Mesenteric fat pad (tissue), 1 donor: ENCODE data around the gene SNX27. TPM values are rescaled to one million over a fixed set of nuclear protein-coding genes. Genes with fewer than 3 reads are reported as not detected.
"Not testable (repeated sequence)": the region's sequence is repeated elsewhere in the genome, so short reads cannot be mapped to it uniquely, and the experiment has no call there.

Experiments used
- DNase-seq: peaks from one replicate; pipeline ENCODE4 v3.0.0-alpha.2; 2020; ENCODE audit warnings: low spot score
- total RNA-seq: library from RNA; stranded (reverse); fragmentation: NEBNext Ultra II Directional; extraction: Animal tissue kit (Norgen Biotek cat#: 25700); gene quantifications from one replicate; pipeline ENCODE4 v1.2.1, GENCODE V29; 2021
- donor health status: DM: yes; HTN: yes; CAD: no.

The SNX27 gene
- total RNA-seq, 1 donor from 2014 or later: 40.4 TPM

- no peak for DNase-seq
Measured at GRCh38 chr1:151638074-151638775, 26.4 kb downstream of the SNX27 start.

DNA sequence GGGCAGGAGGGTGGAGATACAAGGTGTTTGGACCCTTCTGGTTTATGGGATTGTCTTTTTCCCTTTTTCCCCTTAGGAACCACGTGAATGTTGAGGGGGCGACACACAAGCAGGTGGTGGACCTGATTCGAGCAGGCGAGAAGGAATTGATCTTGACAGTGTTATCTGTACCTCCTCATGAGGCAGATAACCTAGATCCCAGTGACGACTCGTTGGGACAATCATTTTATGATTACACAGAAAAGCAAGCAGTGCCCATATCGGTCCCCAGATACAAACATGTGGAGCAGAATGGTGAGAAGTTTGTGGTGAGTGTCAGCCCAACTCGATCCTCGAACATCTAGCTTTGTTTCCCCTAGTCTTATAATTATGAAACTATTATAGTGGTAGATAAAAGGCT lies 27.0 kb downstream of the SNX27 start:
- DNase-seq: no peak

- DNase-seq: no peak
Measured at GRCh38 chr1:151639466-151639865, 27.6 kb downstream of the SNX27 start.

- DNase-seq: no peak
Measured at GRCh38 chr1:151641229-151641628, 29.4 kb downstream of the SNX27 start.

- not testable (repeated sequence) for DNase-seq
Measured at GRCh38 chr1:151643085-151643484, 31.2 kb downstream of the SNX27 start.

GRCh38 chr1:151644001-151644400 lies 32.2 kb downstream of the SNX27 start:
- no peak for DNase-seq

- DNase-seq: no peak
Measured at GRCh38 chr1:151653397-151653796, 41.5 kb downstream of the SNX27 start.

DNA sequence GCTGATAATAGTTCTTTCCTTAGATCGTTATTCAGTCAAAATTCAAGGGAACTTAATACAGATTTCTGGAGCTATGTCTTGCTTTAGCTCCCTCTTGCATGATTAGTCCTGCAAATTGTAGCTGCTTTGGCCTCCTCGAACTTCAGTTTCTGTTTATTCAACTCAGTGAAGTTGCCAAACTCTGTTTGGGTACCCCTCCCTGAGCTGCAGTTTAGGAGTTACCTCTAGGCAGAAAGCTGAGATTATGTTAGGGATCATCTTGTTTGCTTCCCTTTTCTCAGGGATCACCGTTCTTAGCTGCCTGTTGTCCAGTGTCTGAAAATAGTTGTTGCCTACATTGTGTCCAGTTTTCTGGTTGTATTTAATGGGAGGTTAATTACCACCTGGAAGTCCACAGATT lies 43.5 kb downstream of the SNX27 start:
- DNase-seq: no peak

DNA sequence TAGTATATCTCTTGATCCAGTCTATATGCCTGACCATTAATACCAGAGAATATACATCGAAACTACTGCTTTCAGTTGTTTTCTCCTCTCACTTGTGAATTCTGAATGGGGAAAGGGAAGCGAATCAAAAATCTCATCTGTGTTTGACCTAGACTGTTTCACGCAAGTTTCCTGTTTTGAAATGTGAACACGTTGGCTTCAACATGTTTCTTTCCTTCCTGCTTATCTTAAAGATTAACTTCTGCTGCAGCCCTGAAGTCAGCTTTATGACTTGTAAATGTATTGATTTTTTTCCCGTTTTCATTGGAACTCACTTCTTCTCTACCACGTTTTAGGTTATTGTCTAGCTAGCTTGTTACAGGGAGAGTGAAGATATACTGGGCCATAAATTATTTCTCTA lies 49.9 kb downstream of the SNX27 start:
- no peak for DNase-seq

- no peak for DNase-seq
Measured at GRCh38 chr1:151668090-151668489, 56.2 kb downstream of the SNX27 start.

DNA sequence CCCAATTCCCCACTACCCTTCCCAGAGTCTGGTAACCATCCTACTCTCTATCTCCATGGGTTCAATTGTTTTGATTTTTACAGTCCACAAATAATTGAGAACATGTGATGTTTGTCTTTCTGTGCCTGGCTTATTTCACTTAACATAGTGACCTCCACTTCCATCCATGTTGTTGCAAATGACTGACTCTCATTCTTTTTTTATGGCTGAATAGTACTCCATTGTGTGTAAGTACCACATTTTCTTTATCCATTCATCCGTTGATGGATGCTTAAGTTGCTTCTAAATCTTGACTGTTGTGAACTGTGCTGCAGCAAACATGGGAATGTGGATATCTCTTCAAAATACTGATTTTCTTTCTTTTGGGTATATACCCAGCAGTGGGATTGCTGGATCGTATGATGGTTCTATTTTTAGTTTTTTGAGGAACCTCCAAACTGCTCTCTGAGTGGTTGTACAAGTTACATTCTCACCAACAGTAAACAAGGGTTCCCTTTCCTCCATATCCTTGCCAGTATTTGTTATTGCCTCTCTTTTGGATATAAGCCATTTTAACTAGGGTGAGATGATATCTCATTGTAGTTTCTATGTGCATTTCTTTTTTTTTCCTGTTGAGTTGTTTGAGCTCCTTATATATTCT lies 58.3 kb downstream of the SNX27 start:
- DNase-seq: not testable (repeated sequence)

- no peak for DNase-seq
Measured at GRCh38 chr1:151673407-151673806, 61.6 kb downstream of the SNX27 start.

- DNase-seq: no peak
Measured at GRCh38 chr1:151680391-151680790, 68.5 kb downstream of the SNX27 start.

GRCh38 chr1:151680826-151681225 lies 69.0 kb downstream of the SNX27 start:
- no peak for DNase-seq

DNA sequence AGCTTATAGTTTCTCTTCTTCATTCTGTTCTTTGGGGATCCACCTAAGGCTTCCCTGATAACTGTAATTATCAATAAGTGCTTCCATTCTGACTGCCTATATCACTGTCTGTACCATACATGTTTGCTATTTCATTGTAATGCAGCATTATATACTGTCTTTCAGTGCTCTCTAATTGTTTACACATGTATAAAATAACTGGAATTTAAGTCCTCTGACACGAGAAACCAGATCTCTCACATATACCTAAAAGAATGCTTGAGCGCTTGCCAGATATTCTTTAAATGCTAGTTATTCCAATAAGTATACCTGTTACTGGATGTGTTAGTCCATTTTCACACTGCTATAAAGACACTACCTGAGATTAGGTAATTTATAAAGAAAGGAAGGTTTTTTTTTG lies 70.1 kb downstream of the SNX27 start:
- no peak for DNase-seq

DNA sequence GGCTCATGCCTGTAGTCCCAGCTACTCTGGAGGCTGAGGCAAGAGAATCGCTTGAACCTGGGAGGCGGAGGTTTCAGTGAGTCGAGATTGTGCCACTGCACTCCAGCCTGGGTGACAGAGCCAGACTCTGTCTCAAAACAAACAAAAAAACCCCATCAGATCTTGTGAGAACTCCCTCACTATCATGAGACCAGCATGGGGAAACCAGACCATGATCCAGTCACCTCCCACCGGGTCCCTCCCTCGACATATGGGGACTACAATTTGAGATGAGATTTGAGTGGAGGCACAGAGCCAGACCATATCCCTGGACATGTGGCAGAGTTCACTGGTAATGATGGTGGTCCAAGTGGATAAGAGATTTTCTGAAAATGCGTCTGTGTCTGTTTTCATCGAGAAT lies 71.1 kb downstream of the SNX27 start:
- DNase-seq: not testable (repeated sequence)

- DNase-seq: no peak
Measured at GRCh38 chr1:151684128-151684527, 72.3 kb downstream of the SNX27 start.

DNA sequence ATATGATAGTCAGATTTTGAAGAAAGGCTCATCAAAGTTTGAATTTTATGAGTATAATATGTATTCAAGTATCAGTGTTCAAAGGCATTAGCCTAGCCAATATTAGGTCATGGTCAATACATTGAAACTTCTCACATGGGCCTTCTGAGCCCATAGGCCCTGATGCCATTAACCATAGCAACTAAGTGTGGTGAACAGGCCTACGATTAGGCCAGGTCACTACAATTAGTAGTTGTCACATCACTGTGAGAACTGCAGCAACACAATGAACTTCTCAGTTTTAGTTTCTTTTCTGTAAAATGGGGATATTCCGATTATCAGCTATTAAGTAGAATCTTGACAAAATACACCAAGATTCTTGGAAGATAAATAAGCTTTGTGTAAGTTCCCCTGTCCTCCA lies 74.7 kb downstream of the SNX27 start:
- DNase-seq: no peak

GRCh38 chr1:151689494-151689893 lies 77.6 kb downstream of the SNX27 start:
- no peak for DNase-seq

- no peak for DNase-seq
Measured at GRCh38 chr1:151692226-151692625, 80.4 kb downstream of the SNX27 start.

- no peak for DNase-seq
Measured at GRCh38 chr1:151693057-151693651, 81.3 kb downstream of the SNX27 start.

- no peak for DNase-seq
Measured at GRCh38 chr1:151701515-151701914, 89.7 kb downstream of the SNX27 start.

DNA sequence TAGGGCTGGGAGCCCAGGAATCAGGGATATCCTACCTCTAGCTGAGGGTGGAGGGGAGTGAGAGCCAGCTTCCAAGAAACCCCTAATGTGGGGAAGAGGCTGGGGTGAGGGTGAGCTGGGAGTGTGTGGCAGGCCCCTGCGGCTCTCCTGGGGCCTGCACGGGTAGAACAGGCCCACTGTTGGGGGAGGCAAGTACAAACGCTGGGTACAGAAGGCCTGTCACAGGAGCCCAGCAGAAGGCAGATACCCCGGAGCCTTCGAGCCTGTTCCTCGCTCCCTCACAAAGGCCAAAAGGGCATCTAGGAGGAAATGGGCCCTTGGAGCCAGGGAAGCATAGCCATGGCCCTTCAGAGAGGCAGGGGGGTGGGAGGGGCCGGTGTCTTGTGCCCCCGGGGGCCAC lies 91.1 kb downstream of the SNX27 start:
- DNase-seq: no peak
